Natural killer cell (primary cell): ENCODE measurements around the gene NUDT14. TPM values are rescaled to one million over a fixed set of nuclear protein-coding genes. Genes with fewer than 3 reads are reported as not detected.

ENCODE experiments used
- ATAC-seq, 3 donors: fragments of 150-1000 bp in 2 of 3; fragments of 200-7000 bp in 1 of 3; cut with Tn5 transposase; 1 replicate in 1 of 3; 2 replicates in 2 of 3; pipeline ENCODE4 v1.10.0; 2021; ENCODE audit warnings: mild to moderate bottlenecking in 2 of 3, moderate library complexity in 2 of 3
- DNase-seq, 2 donors: peaks; one replicate each; pipeline versions ENCODE4 v3.0.0 to v3.0.0-alpha.2; 2013 to 2021; ENCODE audit warnings: mixed read lengths in 1 of 2
- H3K27ac ChIP-seq: one replicate; pipeline ENCODE4 v1.5.1; 2013; ENCODE audit warnings: mild to moderate bottlenecking, low read length
- H3K27me3 ChIP-seq: one replicate; pipeline ENCODE4 v1.6.1; 2013; ENCODE audit warnings: low read length; ENCODE audit not compliant: control insufficient read depth, insufficient read depth
- H3K36me3 ChIP-seq: one replicate; pipeline ENCODE4 v1.6.1; 2013; ENCODE audit warnings: low read length; ENCODE audit not compliant: control insufficient read depth, insufficient read depth
- H3K4me1 ChIP-seq: one replicate; pipeline ENCODE4 v1.6.1; 2013; ENCODE audit warnings: low read length; ENCODE audit not compliant: control insufficient read depth, insufficient read depth
- H3K4me3 ChIP-seq: one replicate; pipeline ENCODE4 v1.5.1; 2013; ENCODE audit warnings: low read length
- H3K9me3 ChIP-seq: one replicate; pipeline ENCODE4 v1.6.1; 2013; ENCODE audit warnings: low read length; ENCODE audit not compliant: control insufficient read depth, insufficient read depth
- H3K27ac Mint-ChIP-seq, 2 donors: one replicate each; pipeline ENCODE4 v1.8.0; 2022; ENCODE audit warnings: mild to moderate bottlenecking in 2 of 2, mixed read lengths in 2 of 2, moderate library complexity in 1 of 2
- H3K27me3 Mint-ChIP-seq, 2 donors: one replicate each; pipeline ENCODE4 v1.8.0; 2022; ENCODE audit warnings: low read depth in 2 of 2, mixed read lengths in 2 of 2
- H3K36me3 Mint-ChIP-seq: one replicate; pipeline ENCODE4 v1.8.0; 2022; ENCODE audit warnings: mixed read lengths
- H3K4me1 Mint-ChIP-seq, 2 donors: one replicate each; pipeline ENCODE4 v1.8.0; 2022; ENCODE audit warnings: mixed read lengths in 2 of 2
- H3K4me3 Mint-ChIP-seq: one replicate; pipeline ENCODE4 v1.8.0; 2022; ENCODE audit warnings: mild to moderate bottlenecking, moderate library complexity, mixed read lengths
- H3K9me3 Mint-ChIP-seq, 2 donors: one replicate each; pipeline ENCODE4 v1.8.0; 2022; ENCODE audit warnings: mixed read lengths in 2 of 2
- CTCF ChIP-seq: fragments of 200-600 bp; IDR thresholded peaks from one replicate; pipeline ENCODE4 v1.8.0; 2022; ENCODE audit warnings: antibody characterized with exemption
- WGBS: methylation state at CpG from one replicate; pipeline ENCODE4 v1.1.7; 2013; ENCODE audit warnings: missing lambda C conversion rate; ENCODE audit not compliant: insufficient coverage; 5-methylcytosine and 5-hydroxymethylcytosine counted together
- intact Hi-C: fragments of 100-400 bp; cut with micrococcal nuclease; formaldehyde crosslinking; loops from one replicate; pipeline ENCODE4 v1.14.2; 2022
- total RNA-seq, 4 donors: library from RNA; stranded (reverse); fragments of 120-200 nt in 1 of 4; gene quantifications; one replicate each; pipeline versions ENCODE4 v1.2.3 to v1.2.4, GENCODE V29; 2013 to 2022

NUDT14 gene
- total RNA-seq, 3 donors from 2014 or later (not counting 1 experiment from before 2014, with no cell fraction given), result 16.0 to 32.9 (median 22.8) TPM

- Mint-ChIP-seq H3K4me1 (no peaks in the 10 kb centered on the region), H3K4me3 (no peak overlapping the region), H3K27me3 (peaks cover 13 to 19% of the 10 kb centered on the region in 2 donors), H3K27ac (no peak overlapping the region), H3K36me3 (no peaks in the 10 kb centered on the region), H3K9me3 (no peaks in the 10 kb centered on the region)
- Histone ChIP-seq H3K4me3 (no peak overlapping the region), H3K27me3 (peaks cover 2% of the 10 kb centered on the region), H3K36me3 (no peaks in the 10 kb centered on the region), H3K9me3 (peaks cover 9% of the 10 kb centered on the region), H3K4me1 (no peaks in the 10 kb centered on the region), H3K27ac (no peak overlapping the region)
- intact Hi-C loops, result no loop called here
- no peak for ATAC-seq
- DNase-seq, result no peak
- TF ChIP-seq CTCF, result no peak
- 75% methylated on average over 2 of the region's 2 CpGs for WGBS
These were observed 49.9 kb downstream of the NUDT14 start for GRCh38 chr14:105131241-105131640.

- Histone ChIP-seq H3K4me3 (no peak overlapping the region), H3K4me1 (no peaks in the 10 kb centered on the region), H3K36me3 (no peaks in the 10 kb centered on the region), H3K9me3 (peaks cover 9% of the 10 kb centered on the region), H3K27me3 (no peaks in the 10 kb centered on the region), H3K27ac (no peak overlapping the region)
- peaks cover 15 to 25% of the 10 kb centered on the region in 2 donors for H3K27me3 Mint-ChIP-seq
- TF ChIP-seq CTCF, result no peak
- intact Hi-C loops, result no loop called here
- no peak overlapping the region for H3K4me3 Mint-ChIP-seq
- H3K9me3 Mint-ChIP-seq, result no peaks in the 10 kb centered on the region
- no peak overlapping the region for H3K27ac Mint-ChIP-seq
- DNase-seq, result no peak
- ATAC-seq, result no peak
- H3K4me1 Mint-ChIP-seq, result peaks cover 0 to 4% of the 10 kb centered on the region in 2 donors
- H3K36me3 Mint-ChIP-seq, result no peaks in the 10 kb centered on the region
- WGBS, result 65% methylated on average over 5 of the region's 5 CpGs
These were observed 53.1 kb downstream of the NUDT14 start for GRCh38 chr14:105128059-105128458.

- Mint-ChIP-seq H3K36me3 (no peaks in the 10 kb centered on the region), H3K9me3 (no peaks in the 10 kb centered on the region), H3K27me3 (peaks cover 19 to 32% of the 10 kb centered on the region in 2 donors), H3K4me1 (peaks cover 0 to 4% of the 10 kb centered on the region in 2 donors), H3K4me3 (no peak overlapping the region), H3K27ac (no peak overlapping the region)
- H3K36me3 ChIP-seq, result no peaks in the 10 kb centered on the region
- DNase-seq, result no peak
- intact Hi-C loops, result no loop called here
- no peak overlapping the region for H3K4me3 ChIP-seq
- no peaks in the 10 kb centered on the region for H3K4me1 ChIP-seq
- H3K27ac ChIP-seq, result no peak overlapping the region
- H3K9me3 ChIP-seq, result peaks cover 10% of the 10 kb centered on the region
- WGBS, result 82% methylated on average over 9 of the region's 9 CpGs
- no peak for TF ChIP-seq CTCF
- no peak for ATAC-seq
- H3K27me3 ChIP-seq, result no peaks in the 10 kb centered on the region
These were observed 54.2 kb downstream of the NUDT14 start for GRCh38 chr14:105126981-105127329.
